Measurements from ENCODE around the gene RUBCNL.
A peak's percentile ranks its signal among the peaks of the same experiment; 100 is the strongest.

The RUBCNL gene

DNA sequence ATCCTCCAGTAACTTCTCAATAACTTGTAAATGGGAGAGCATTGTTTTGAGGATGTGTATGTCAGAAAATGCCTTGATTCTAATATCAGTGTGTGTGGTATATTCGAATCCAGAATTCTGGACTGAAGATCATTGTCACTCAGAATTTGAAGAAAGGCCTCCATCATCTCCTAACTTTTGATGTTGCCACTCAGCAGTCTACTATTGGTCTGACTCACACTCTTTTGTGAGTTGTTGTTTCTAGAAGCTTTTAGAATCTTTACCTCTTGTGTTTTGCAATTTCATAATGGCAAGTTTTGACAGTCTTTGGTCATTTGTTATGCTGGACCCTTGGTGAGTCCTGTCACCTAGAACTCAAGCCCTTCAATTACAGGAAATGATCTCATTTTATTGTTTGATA is 77.0 kb downstream of the RUBCNL start:
- Histone ChIP-seq H3K9me3 (ENCODE audit: severe bottlenecking) (no peaks in the 10 kb centered on the region), H3K36me3 (ENCODE audit: low read depth) (no peaks in the 10 kb centered on the region), H3K27ac (ENCODE audit: poor library complexity, severe bottlenecking) (no peak overlapping the region), H3K27me3 (ENCODE audit: insufficient read depth, poor library complexity, severe bottlenecking) (no peaks in the 10 kb centered on the region), H3K4me1 (ENCODE audit: insufficient read depth, poor library complexity, severe bottlenecking) (no peaks in the 10 kb centered on the region), H3K4me3 (ENCODE audit: severe bottlenecking) (no peak overlapping the region)
- no peak for DNase-seq (ENCODE audit: low spot score)
- TF ChIP-seq, protein P1, sequence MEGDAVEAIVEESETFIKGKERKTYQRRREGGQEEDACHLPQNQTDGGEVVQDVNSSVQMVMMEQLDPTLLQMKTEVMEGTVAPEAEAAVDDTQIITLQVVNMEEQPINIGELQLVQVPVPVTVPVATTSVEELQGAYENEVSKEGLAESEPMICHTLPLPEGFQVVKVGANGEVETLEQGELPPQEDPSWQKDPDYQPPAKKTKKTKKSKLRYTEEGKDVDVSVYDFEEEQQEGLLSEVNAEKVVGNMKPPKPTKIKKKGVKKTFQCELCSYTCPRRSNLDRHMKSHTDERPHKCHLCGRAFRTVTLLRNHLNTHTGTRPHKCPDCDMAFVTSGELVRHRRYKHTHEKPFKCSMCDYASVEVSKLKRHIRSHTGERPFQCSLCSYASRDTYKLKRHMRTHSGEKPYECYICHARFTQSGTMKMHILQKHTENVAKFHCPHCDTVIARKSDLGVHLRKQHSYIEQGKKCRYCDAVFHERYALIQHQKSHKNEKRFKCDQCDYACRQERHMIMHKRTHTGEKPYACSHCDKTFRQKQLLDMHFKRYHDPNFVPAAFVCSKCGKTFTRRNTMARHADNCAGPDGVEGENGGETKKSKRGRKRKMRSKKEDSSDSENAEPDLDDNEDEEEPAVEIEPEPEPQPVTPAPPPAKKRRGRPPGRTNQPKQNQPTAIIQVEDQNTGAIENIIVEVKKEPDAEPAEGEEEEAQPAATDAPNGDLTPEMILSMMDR (IDR thresholded peaks at IDR 0.05; ENCODE audit: poor library complexity, severe bottlenecking), result no peak
- no peak for ATAC-seq (ENCODE audit: low read depth)

DNA sequence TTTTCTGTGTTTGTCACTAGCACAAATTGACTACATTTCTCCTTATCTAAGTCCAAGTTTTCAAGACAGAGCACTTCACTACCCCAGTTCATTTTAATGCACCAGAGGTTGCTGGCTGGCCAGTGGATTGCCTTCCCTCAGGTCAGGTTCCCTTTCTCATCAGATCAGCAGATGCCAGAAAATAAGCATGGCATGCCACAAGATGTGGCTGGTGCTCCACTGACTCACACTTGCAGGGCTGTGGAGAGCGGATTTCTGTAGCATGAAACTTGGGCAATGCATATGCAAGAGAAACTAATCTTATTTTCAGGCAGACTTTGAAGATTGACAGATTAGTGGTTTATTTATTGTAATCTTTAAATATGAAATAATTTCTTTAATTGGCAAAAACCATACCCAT is 79.5 kb downstream of the RUBCNL start:
- Histone ChIP-seq H3K36me3 (ENCODE audit: low read depth) (no peaks in the 10 kb centered on the region), H3K27ac (ENCODE audit: poor library complexity, severe bottlenecking) (no peak overlapping the region), H3K27me3 (ENCODE audit: insufficient read depth, poor library complexity, severe bottlenecking) (no peaks in the 10 kb centered on the region), H3K9me3 (ENCODE audit: severe bottlenecking) (no peaks in the 10 kb centered on the region), H3K4me1 (ENCODE audit: insufficient read depth, poor library complexity, severe bottlenecking) (no peaks in the 10 kb centered on the region), H3K4me3 (ENCODE audit: severe bottlenecking) (no peak overlapping the region)
- ATAC-seq (ENCODE audit: low read depth) (no peak), DNase-seq (ENCODE audit: low spot score) (no peak)
- TF ChIP-seq, protein P1 (IDR thresholded peaks at IDR 0.05; ENCODE audit: poor library complexity, severe bottlenecking), result no peak

DNA sequence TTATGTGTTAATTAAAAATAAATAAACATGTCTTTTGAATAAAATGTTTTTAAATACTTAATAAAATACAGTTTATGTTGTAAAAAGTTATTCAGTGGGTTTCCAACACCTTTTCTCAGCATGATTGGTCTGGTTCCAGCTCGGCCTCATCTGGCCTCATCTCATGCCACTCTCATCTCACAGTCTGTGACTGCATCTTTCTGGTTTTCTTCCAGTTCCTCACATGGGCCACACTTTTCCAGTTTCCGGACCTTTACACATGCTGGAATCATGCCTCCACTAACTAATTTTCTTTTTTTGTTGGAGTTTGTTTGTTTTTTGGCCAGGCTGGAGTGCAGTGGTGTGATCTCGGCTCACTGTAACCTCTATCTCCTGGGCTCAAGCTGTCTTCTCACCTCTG is 82.5 kb downstream of the RUBCNL start:
- H3K9me3 ChIP-seq (ENCODE audit: severe bottlenecking), result peaks cover 3% of the 10 kb centered on the region
- ATAC-seq (ENCODE audit: low read depth) (no peak), DNase-seq (ENCODE audit: low spot score) (no peak)
- TF ChIP-seq, protein P1 (IDR thresholded peaks at IDR 0.05; ENCODE audit: poor library complexity, severe bottlenecking), result no peak
- H3K27me3 ChIP-seq (ENCODE audit: insufficient read depth, poor library complexity, severe bottlenecking), result no peaks in the 10 kb centered on the region
- H3K36me3 ChIP-seq (ENCODE audit: low read depth), result no peaks in the 10 kb centered on the region
- H3K4me1 ChIP-seq (ENCODE audit: insufficient read depth, poor library complexity, severe bottlenecking), result no peaks in the 10 kb centered on the region
- no peak overlapping the region for H3K27ac ChIP-seq (ENCODE audit: poor library complexity, severe bottlenecking)
- no peak overlapping the region for H3K4me3 ChIP-seq (ENCODE audit: severe bottlenecking)

DNA sequence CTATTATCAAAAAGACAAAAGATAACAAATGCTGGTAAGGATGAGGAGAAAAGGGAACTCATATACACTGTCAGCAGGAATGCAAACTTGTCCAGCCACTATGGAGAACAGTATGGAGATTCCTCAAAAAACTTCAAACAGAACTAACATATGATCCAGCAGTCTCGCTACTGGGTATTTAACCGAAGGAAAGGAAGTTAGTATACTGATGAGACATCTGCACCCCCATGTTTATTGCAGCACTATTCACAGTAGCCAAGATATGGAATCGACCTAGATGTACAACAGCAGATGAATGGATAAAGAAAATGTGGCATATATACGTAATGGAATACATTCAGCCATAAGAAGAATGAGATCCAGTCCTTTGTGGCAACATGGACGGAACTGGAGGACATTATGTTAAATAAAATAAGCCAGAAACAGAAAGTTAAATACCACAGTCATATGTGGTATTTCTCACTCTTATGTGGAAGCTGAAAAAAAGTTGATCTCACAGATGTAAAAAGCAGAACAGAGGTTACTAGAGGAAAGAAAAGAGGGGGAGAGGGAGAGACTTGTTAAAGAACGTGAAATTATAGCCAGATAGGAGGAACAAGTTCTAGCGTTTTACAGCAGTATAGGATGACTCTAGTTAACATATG is 83.2 kb downstream of the RUBCNL start:
- Histone ChIP-seq H3K27me3 (ENCODE audit: insufficient read depth, poor library complexity, severe bottlenecking) (no peaks in the 10 kb centered on the region), H3K9me3 (ENCODE audit: severe bottlenecking) (peaks cover 3% of the 10 kb centered on the region), H3K27ac (ENCODE audit: poor library complexity, severe bottlenecking) (no peak overlapping the region), H3K4me3 (ENCODE audit: severe bottlenecking) (no peak overlapping the region), H3K4me1 (ENCODE audit: insufficient read depth, poor library complexity, severe bottlenecking) (no peaks in the 10 kb centered on the region), H3K36me3 (ENCODE audit: low read depth) (no peaks in the 10 kb centered on the region)
- DNase-seq (ENCODE audit: low spot score) (no peak), ATAC-seq (ENCODE audit: low read depth) (no peak)
- TF ChIP-seq, protein P1 (IDR thresholded peaks at IDR 0.05; ENCODE audit: poor library complexity, severe bottlenecking), result no peak

DNA sequence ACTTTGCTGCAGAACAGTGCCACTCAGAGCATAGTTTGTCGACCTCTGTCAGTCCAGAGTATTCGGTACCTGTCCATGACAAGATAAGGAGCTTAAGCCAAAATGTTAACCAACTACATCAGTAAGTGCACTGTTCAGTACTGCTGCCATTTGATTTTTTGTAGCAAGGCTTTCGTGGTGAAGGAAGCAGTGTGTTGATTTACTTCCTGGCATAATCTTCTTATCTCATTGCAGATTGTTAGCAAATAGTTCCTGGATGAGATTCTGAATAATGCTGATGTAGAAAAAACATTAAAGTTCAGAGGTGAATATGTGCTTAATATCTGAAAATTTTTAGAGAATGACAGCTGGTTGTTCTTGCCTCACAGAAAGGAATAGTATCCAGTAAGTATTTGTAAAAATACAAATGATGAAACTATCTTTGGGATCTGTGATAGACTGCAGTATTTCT is 89.7 kb downstream of the RUBCNL start:
- Histone ChIP-seq H3K9me3 (ENCODE audit: severe bottlenecking) (peaks cover 3% of the 10 kb centered on the region), H3K4me3 (ENCODE audit: severe bottlenecking) (no peak overlapping the region), H3K36me3 (ENCODE audit: low read depth) (no peaks in the 10 kb centered on the region), H3K4me1 (ENCODE audit: insufficient read depth, poor library complexity, severe bottlenecking) (peaks cover 28% of the 10 kb centered on the region), H3K27ac (ENCODE audit: poor library complexity, severe bottlenecking) (peak overlapping the region; percentile 89), H3K27me3 (ENCODE audit: insufficient read depth, poor library complexity, severe bottlenecking) (no peaks in the 10 kb centered on the region)
- TF ChIP-seq, protein P1 (IDR thresholded peaks at IDR 0.05; ENCODE audit: poor library complexity, severe bottlenecking), result no peak
- no peak for DNase-seq (ENCODE audit: low spot score)
- ATAC-seq (ENCODE audit: low read depth), result no peak

All from RWPE2 (cell line).